Measurements from ENCODE around the gene GDF7. TPM values are rescaled to one million over a fixed set of nuclear protein-coding genes. Genes with fewer than 3 reads are reported as not detected.

GDF7 gene
- total RNA-seq, 2 experiments from 2014 or later: 0.06 TPM

- Histone ChIP-seq H3K9me3 (ENCODE audit: low read length) (no peaks in the 10 kb centered on the region), H3K4me2 (ENCODE audit: low read length) (no peak overlapping the region), H3K4me1 (ENCODE audit: insufficient read depth, low read length, poor library complexity, severe bottlenecking) (no peaks in the 10 kb centered on the region), H2AFZ (ENCODE audit: low read length) (no peak overlapping the region), H3K36me3 (ENCODE audit: insufficient read depth, low read length) (no peaks in the 10 kb centered on the region), H3K9me2 (ENCODE audit: insufficient read depth, low read length) (no peaks in the 10 kb centered on the region), H3K79me2 (ENCODE audit: insufficient read depth, low read depth, low read length) (no peaks in the 10 kb centered on the region), H3K27ac (ENCODE audit: low read depth, low read length, poor library complexity, severe bottlenecking) (no peak overlapping the region), H3K4me3 (ENCODE audit: low read depth, low read length, poor library complexity, severe bottlenecking) (no peak overlapping the region), H4K20me1 (ENCODE audit: insufficient read depth, low read length) (no peaks in the 10 kb centered on the region)
- ChIA-PET CTCF (ENCODE audit: unreplicated experiment) (interaction anchor here (0.9 to 1.4 kb wide), 3 partner anchors 9 to 196 kb away, joined by 3 to 5 read pairs (median 4); partner anchors contain the start of gene RHOB), POLR2A (interaction anchor here (0.5 to 0.9 kb wide), 3 partner anchors 18 to 199 kb away, joined by 3 to 6 read pairs (median 3); no protein-coding TSS in a partner anchor)
- TF ChIP-seq CTCF (conservative IDR thresholded peaks at IDR 0.05; ENCODE audit: low read length) (no peak), EZH2phosphoT487 (IDR thresholded peaks at IDR 0.05; ENCODE audit: borderline replicate concordance, low read depth, low read length) (no peak)
- BruUV-seq (replicated peaks): no TSS peak
- intact Hi-C loops (cut with micrococcal nuclease; ENCODE audit: unreplicated experiment): no loop called here
- no peak for DNase-seq (ENCODE audit: low spot score)
Observed at GRCh38 chr2:20643060-20643459, 23.9 kb upstream of the GDF7 start.

DNA sequence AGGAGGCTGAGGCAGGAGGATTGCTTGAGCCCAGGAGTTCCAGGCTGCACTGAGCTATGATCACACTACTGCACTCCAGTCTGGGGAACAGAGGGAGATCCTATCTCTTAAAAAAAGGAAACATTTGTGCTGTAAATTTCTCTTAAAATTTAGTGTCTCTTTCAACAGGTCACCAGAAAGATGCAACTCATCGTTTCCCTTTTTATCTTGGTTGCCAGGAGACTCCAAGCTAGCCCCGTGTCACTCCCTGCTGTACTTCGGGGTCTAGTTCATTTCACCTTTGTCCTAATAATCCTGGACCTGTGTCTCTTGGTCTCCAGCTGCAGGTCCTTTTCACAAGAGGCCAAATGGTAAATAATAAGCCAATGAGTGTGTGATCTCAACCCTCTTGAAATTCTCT is 23.1 kb upstream of the GDF7 start:
- Histone ChIP-seq H3K79me2 (ENCODE audit: insufficient read depth, low read depth, low read length) (no peaks in the 10 kb centered on the region), H2AFZ (ENCODE audit: low read length) (no peak overlapping the region), H3K9me2 (ENCODE audit: insufficient read depth, low read length) (no peaks in the 10 kb centered on the region), H3K4me2 (ENCODE audit: low read length) (no peak overlapping the region), H3K4me3 (ENCODE audit: low read depth, low read length, poor library complexity, severe bottlenecking) (no peak overlapping the region), H3K27ac (ENCODE audit: low read depth, low read length, poor library complexity, severe bottlenecking) (no peak overlapping the region), H3K9me3 (ENCODE audit: low read length) (no peaks in the 10 kb centered on the region), H4K20me1 (ENCODE audit: insufficient read depth, low read length) (no peaks in the 10 kb centered on the region), H3K4me1 (ENCODE audit: insufficient read depth, low read length, poor library complexity, severe bottlenecking) (no peaks in the 10 kb centered on the region), H3K36me3 (ENCODE audit: insufficient read depth, low read length) (no peaks in the 10 kb centered on the region)
- DNase-seq (ENCODE audit: low spot score): no peak
- BruUV-seq (replicated peaks): no TSS peak
- intact Hi-C loops (cut with micrococcal nuclease; ENCODE audit: unreplicated experiment): no loop called here
- ChIA-PET POLR2A (interaction anchor here (0.6 to 0.9 kb wide), 2 partner anchors 106 to 200 kb away, joined by 3 to 6 read pairs; no protein-coding TSS in a partner anchor), CTCF (ENCODE audit: unreplicated experiment) (interaction anchor here (1.2 kb wide), 1 partner anchor 197 kb away, joined by 3 read pairs; the partner anchor contains the start of gene RHOB)
- TF ChIP-seq EZH2phosphoT487 (IDR thresholded peaks at IDR 0.05; ENCODE audit: borderline replicate concordance, low read depth, low read length): no peak
- no peak for TF ChIP-seq CTCF (conservative IDR thresholded peaks at IDR 0.05; ENCODE audit: low read length)

- no peak overlapping the region for H3K4me3 ChIP-seq (ENCODE audit: low read depth, low read length, poor library complexity, severe bottlenecking)
- intact Hi-C loops (cut with micrococcal nuclease; ENCODE audit: unreplicated experiment): no loop called here
- H3K27ac ChIP-seq (ENCODE audit: low read depth, low read length, poor library complexity, severe bottlenecking): no peak overlapping the region
- H3K4me1 ChIP-seq (ENCODE audit: insufficient read depth, low read length, poor library complexity, severe bottlenecking): peaks cover 8% of the 10 kb centered on the region
- ChIA-PET CTCF (ENCODE audit: unreplicated experiment) (no interaction called here), POLR2A (no interaction called here)
- H3K4me2 ChIP-seq (ENCODE audit: low read length): no peak overlapping the region
- DNase-seq (ENCODE audit: low spot score): no peak
- H3K36me3 ChIP-seq (ENCODE audit: insufficient read depth, low read length): no peaks in the 10 kb centered on the region
- no peak for TF ChIP-seq CTCF (conservative IDR thresholded peaks at IDR 0.05; ENCODE audit: low read length)
- no peak for TF ChIP-seq EZH2phosphoT487 (IDR thresholded peaks at IDR 0.05; ENCODE audit: borderline replicate concordance, low read depth, low read length)
- H3K9me2 ChIP-seq (ENCODE audit: insufficient read depth, low read length): no peaks in the 10 kb centered on the region
- H3K9me3 ChIP-seq (ENCODE audit: low read length): no peaks in the 10 kb centered on the region
- BruUV-seq (replicated peaks): no TSS peak
- no peak overlapping the region for H2AFZ ChIP-seq (ENCODE audit: low read length)
- H4K20me1 ChIP-seq (ENCODE audit: insufficient read depth, low read length): no peaks in the 10 kb centered on the region
- H3K79me2 ChIP-seq (ENCODE audit: insufficient read depth, low read depth, low read length): no peaks in the 10 kb centered on the region
Observed at GRCh38 chr2:20645301-20645701, 21.6 kb upstream of the GDF7 start.

All from OCI-LY7 (cell line).